GM12878 (cell line): ENCODE results near the gene USP2. TPM values are rescaled to one million over a fixed set of nuclear protein-coding genes. Genes with fewer than 3 reads are reported as not detected.

ENCODE experiments used
- PRDM15 ChIP-seq: fragments of 450-650 bp; formaldehyde crosslinking; IDR thresholded peaks from 2 replicates; pipeline ENCODE4 v1.4.0; 2020; ENCODE audit warnings: mild to moderate bottlenecking, moderate library complexity
- SIX5 ChIP-seq: IDR thresholded peaks from 2 replicates; pipeline ENCODE4 v1.6.1; 2011; ENCODE audit warnings: mild to moderate bottlenecking, low read depth, low read length, moderate library complexity; ENCODE audit not compliant: severe bottlenecking
- TARDBP ChIP-seq: IDR thresholded peaks from 2 replicates; pipeline ENCODE4 v1.6.1; 2016; ENCODE audit warnings: borderline replicate concordance
- WRNIP1 ChIP-seq: IDR thresholded peaks from 2 replicates; pipeline ENCODE4 v1.6.1; 2011; ENCODE audit warnings: low read depth, low read length, improper control_type of control experiment, borderline replicate concordance
- ZBTB40 ChIP-seq: fragments of 450-650 bp; IDR thresholded peaks from 2 replicates; pipeline ENCODE4 v1.6.1; 2016; ENCODE audit warnings: mild to moderate bottlenecking, moderate library complexity, borderline replicate concordance
- ZNF687 ChIP-seq: fragments of 450-650 bp; IDR thresholded peaks from 2 replicates; pipeline ENCODE4 v1.6.1; 2017; ENCODE audit warnings: mild to moderate bottlenecking, moderate library complexity
- polyA plus RNA-seq, 11 experiments: library from polyadenylated mRNA; depleted of rRNA in 4 of 11; unstranded in 6 of 11; stranded (reverse) in 5 of 11; fragments of >200 nt; fragmentation: Nextera tagmentation in 4 of 11; fragmentation: Illumina TruSeq in 1 of 11; extraction: Ambion mirVana in 4 of 11; extraction: Trizol in 1 of 11; gene quantifications; 1 replicate in 1 of 11; 2 replicates in 10 of 11; pipeline versions ENCODE4 v1.2.1 to v1.2.3, GENCODE V29; 2011 to 2016; ENCODE audit warnings: inconsistent platforms in 2 of 11, missing spikeins in 2 of 11, low read depth in 1 of 11
- total RNA-seq, 4 experiments: library from RNA; depleted of rRNA in 3 of 4; stranded (reverse); fragments of >200 nt in 3 of 4; fragmentation: Illumina TruSeq in 1 of 4; extraction: Trizol in 1 of 4; gene quantifications; 2 replicates each; pipeline versions ENCODE4 v1.2.1 to v1.2.3, GENCODE V29; 2013 to 2021

Gene USP2
- total and polyA plus RNA-seq, 10 of the 15 experiments (the other 5 are each of a cell fraction or from before 2014, with no cell fraction given), result 0.03 to 0.13 (median 0.06) TPM; not detected in 4

DNA sequence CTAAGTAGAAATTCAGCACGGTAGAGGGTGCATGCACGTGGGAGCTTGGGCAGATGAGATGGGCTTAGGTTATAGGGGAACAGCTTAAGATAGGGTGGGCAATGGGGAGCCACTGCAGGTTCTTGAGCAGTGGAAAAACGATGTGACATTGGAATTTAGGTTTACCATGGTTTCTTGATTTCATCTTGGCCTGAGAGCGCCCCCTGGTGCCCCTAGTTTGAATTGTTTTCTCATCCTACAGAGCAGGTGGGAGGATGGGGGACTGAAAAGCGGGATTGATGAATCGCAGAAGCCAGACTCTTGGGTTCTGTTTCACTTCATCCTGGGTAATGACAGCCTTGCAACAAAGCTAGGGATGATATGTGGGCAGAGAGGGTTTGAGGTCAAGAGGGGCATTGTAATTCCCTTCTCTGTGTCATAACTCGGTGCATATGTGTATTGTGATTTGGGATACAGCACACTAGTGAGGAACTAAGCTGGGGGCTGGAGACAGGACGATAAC lies 57.9 kb downstream of the USP2 start (continued):
- TF ChIP-seq PRDM15 (CRISPR knock-in tag), result no peak
- no peak for TF ChIP-seq SIX5
- TF ChIP-seq WRNIP1, result no peak
- TF ChIP-seq TARDBP, result no peak
- no peak for TF ChIP-seq ZBTB40
- TF ChIP-seq ZNF687, result no peak
